ENCODE data around the gene HLX.

Gene HLX

DNA sequence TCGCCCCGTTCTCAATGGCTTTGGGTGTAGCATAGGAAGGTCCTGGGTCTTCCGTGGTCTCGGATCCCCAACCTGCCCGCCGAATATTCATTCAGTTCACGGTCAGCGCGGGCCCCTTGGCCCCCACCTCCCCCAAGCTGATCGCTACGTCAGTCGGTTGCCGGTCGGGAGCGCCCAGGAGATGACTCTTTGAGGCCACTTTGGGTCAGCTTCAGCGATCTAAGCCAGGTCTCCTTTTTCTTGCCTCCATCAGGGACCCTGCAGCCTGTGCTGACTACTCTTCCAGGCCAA, 12.8 kb downstream of the HLX start:
- no peaks in the 10 kb centered on the region for H3K4me1 ChIP-seq (ENCODE audit: low read length)
- no peak for TF ChIP-seq EZH2phosphoT487 (IDR thresholded peaks at IDR 0.05; ENCODE audit: low read depth)
- TF ChIP-seq, protein P1, sequence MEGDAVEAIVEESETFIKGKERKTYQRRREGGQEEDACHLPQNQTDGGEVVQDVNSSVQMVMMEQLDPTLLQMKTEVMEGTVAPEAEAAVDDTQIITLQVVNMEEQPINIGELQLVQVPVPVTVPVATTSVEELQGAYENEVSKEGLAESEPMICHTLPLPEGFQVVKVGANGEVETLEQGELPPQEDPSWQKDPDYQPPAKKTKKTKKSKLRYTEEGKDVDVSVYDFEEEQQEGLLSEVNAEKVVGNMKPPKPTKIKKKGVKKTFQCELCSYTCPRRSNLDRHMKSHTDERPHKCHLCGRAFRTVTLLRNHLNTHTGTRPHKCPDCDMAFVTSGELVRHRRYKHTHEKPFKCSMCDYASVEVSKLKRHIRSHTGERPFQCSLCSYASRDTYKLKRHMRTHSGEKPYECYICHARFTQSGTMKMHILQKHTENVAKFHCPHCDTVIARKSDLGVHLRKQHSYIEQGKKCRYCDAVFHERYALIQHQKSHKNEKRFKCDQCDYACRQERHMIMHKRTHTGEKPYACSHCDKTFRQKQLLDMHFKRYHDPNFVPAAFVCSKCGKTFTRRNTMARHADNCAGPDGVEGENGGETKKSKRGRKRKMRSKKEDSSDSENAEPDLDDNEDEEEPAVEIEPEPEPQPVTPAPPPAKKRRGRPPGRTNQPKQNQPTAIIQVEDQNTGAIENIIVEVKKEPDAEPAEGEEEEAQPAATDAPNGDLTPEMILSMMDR (IDR thresholded peaks at IDR 0.05; ENCODE audit: low read depth, low read length): no peak
- no peaks in the 10 kb centered on the region for H3K9me3 ChIP-seq (ENCODE audit: insufficient read depth, low read length)
- no peaks in the 10 kb centered on the region for H4K20me1 ChIP-seq (ENCODE audit: insufficient read depth, low read length)
- no peak overlapping the region for H3K9ac ChIP-seq (ENCODE audit: low read length)
- H3K36me3 ChIP-seq (replicated peaks; ENCODE audit: low read depth, low read length): no peaks in the 10 kb centered on the region
- no peaks in the 10 kb centered on the region for H3K79me2 ChIP-seq (ENCODE audit: low read length)
- no peak overlapping the region for H2AFZ ChIP-seq (ENCODE audit: low read depth, low read length)
- no peak overlapping the region for H3K4me3 ChIP-seq (ENCODE audit: low read length)
- H3K27me3 ChIP-seq (ENCODE audit: low read depth, low read length): peaks cover 8% of the 10 kb centered on the region; the same call in 1 of the 2 replicates
- no peak overlapping the region for H3K4me2 ChIP-seq (ENCODE audit: low read length)
- no peak overlapping the region for H3K27ac ChIP-seq (ENCODE audit: low read length)

DNA sequence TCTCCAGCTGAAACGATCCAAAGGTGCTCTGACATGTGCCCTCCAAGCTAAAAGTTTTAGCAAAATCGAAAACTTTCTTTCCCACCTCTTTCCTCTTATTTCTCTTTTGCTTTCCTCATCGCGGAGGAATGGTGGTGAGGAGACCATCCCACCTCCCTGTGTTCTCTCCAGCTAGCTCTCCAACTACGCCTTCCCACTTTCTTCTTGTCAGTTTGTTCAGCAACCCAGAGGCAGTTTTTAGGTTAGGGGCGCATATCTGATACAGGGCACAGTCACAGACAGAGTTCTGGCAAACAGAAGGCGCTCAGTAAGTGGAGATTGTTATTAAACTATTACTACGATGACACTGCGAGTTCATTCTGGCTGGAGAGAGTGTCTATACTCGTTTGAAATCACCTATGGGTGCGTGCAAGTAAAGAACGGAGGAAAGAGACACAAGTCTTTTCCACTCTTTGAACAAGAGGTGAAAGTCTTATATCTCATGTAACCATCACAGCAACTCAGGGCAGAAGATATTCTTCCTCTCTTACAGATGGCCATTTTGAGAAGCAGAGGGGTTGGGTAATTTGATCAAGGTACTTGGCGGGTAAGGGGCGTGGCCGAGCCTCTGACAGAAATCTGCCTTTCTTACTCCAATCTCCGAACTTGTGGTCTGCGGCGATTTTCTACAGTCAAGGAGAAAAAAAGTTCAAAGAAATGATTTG, 13.9 kb downstream of the HLX start:
- Histone ChIP-seq H3K36me3 (replicated peaks; ENCODE audit: low read depth, low read length) (no peaks in the 10 kb centered on the region), H3K9me3 (ENCODE audit: insufficient read depth, low read length) (no peaks in the 10 kb centered on the region), H3K4me3 (ENCODE audit: low read length) (no peak overlapping the region), H4K20me1 (ENCODE audit: insufficient read depth, low read length) (no peaks in the 10 kb centered on the region), H3K4me2 (ENCODE audit: low read length) (no peak overlapping the region), H3K27ac (ENCODE audit: low read length) (no peak overlapping the region), H3K4me1 (ENCODE audit: low read length) (no peaks in the 10 kb centered on the region), H3K9ac (ENCODE audit: low read length) (no peak overlapping the region), H3K27me3 (ENCODE audit: low read depth, low read length) (peaks cover 7% of the 10 kb centered on the region; the same call in 1 of the 2 replicates), H2AFZ (ENCODE audit: low read depth, low read length) (no peak overlapping the region), H3K79me2 (ENCODE audit: low read length) (no peaks in the 10 kb centered on the region)
- TF ChIP-seq, protein P1 (IDR thresholded peaks at IDR 0.05; ENCODE audit: low read depth, low read length): no peak
- no peak for TF ChIP-seq EZH2phosphoT487 (IDR thresholded peaks at IDR 0.05; ENCODE audit: low read depth)

DNA sequence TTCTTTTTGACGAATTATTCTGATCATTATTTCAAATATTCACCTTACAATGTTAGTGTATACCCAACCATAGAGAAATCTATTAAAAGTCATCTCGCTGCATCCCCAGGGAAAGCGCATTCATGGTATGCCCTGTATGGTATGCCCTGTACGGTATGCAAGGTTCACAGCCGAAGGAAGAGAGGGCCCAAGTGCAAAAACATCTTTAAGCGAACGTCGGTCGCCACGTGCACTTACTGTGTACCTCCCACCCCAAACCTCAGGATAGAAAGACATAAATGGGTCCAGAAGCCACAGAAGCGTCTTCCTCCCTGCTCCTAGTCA, 14.4 kb downstream of the HLX start:
- TF ChIP-seq EZH2phosphoT487 (IDR thresholded peaks at IDR 0.05; ENCODE audit: low read depth): no peak
- TF ChIP-seq, protein P1 (IDR thresholded peaks at IDR 0.05; ENCODE audit: low read depth, low read length): no peak
- H3K9ac ChIP-seq (ENCODE audit: low read length): no peak overlapping the region
- H3K4me1 ChIP-seq (ENCODE audit: low read length): no peaks in the 10 kb centered on the region
- no peaks in the 10 kb centered on the region for H4K20me1 ChIP-seq (ENCODE audit: insufficient read depth, low read length)
- H3K36me3 ChIP-seq (replicated peaks; ENCODE audit: low read depth, low read length): no peaks in the 10 kb centered on the region
- no peaks in the 10 kb centered on the region for H3K79me2 ChIP-seq (ENCODE audit: low read length)
- H3K4me3 ChIP-seq (ENCODE audit: low read length): no peak overlapping the region
- H3K9me3 ChIP-seq (ENCODE audit: insufficient read depth, low read length): no peaks in the 10 kb centered on the region
- H3K27ac ChIP-seq (ENCODE audit: low read length): no peak overlapping the region
- H3K4me2 ChIP-seq (ENCODE audit: low read length): no peak overlapping the region
- H3K27me3 ChIP-seq (ENCODE audit: low read depth, low read length): peaks cover 2% of the 10 kb centered on the region; the same call in 1 of the 2 replicates
- no peak overlapping the region for H2AFZ ChIP-seq (ENCODE audit: low read depth, low read length)

DNA sequence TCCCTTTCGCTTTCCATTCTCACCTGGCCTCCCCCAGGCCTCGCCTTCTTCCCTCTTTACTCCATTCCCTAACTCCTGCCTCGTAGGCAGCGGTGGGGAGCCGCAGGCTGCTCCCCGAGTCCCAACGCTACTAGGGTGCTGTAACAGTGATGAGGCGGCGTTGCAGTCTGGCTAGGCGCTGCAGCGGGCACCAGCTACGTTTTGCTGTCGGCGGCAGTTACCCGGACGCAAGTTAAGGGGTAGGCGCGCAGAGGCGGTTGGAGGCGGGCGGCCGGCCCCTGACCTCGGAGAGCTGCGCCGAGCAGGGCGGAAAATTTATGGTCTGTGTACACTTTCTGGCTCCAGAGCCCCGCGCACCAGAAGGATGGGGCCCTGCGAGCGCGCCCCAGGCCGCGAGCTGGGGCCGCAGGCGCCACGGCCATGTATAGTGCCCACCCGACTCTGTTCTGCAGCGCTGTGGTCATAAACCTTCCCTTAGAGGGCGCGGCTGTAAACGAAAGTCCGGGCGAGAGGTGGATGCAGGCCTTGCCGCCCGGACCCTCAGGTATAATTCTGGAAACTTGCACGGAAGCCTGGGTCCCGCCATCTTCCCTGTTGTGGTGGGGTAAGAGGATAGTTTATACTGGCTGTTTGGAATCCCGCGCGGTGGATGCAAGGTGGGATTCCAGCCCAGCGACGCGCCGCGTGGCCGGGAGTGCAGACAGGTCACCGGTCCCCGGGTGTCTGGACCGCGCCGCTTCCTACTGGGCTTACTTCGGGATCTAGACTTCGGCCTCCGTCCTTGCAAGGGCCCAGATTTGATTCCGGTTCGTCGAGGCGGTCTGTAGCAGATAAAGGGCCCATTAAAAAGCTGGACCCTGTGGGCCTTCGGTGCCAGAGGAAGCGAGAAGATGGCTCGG, 15.0 kb downstream of the HLX start:
- Histone ChIP-seq H3K27me3 (ENCODE audit: low read depth, low read length) (no peaks in the 10 kb centered on the region; the same call in 1 of the 2 replicates), H3K4me1 (ENCODE audit: low read length) (no peaks in the 10 kb centered on the region), H4K20me1 (ENCODE audit: insufficient read depth, low read length) (no peaks in the 10 kb centered on the region), H2AFZ (ENCODE audit: low read depth, low read length) (no peak overlapping the region), H3K36me3 (replicated peaks; ENCODE audit: low read depth, low read length) (no peaks in the 10 kb centered on the region), H3K4me3 (ENCODE audit: low read length) (no peak overlapping the region), H3K79me2 (ENCODE audit: low read length) (no peaks in the 10 kb centered on the region), H3K27ac (ENCODE audit: low read length) (no peak overlapping the region), H3K9me3 (ENCODE audit: insufficient read depth, low read length) (no peaks in the 10 kb centered on the region), H3K9ac (ENCODE audit: low read length) (no peak overlapping the region), H3K4me2 (ENCODE audit: low read length) (no peak overlapping the region)
- TF ChIP-seq, protein P1 (IDR thresholded peaks at IDR 0.05; ENCODE audit: low read depth, low read length): no peak
- no peak for TF ChIP-seq EZH2phosphoT487 (IDR thresholded peaks at IDR 0.05; ENCODE audit: low read depth)
